Measurements from ENCODE around the gene PLCB4.

PLCB4 gene

GRCh38 chr20:9025011-9025410, 43.9 kb upstream of the PLCB4 start:
- ChIA-PET POLR2A (no interaction called here), CTCF (no interaction called here)
- Histone ChIP-seq H3K9me3 (ENCODE audit: control insufficient read depth, insufficient read depth, low read depth, low read length) (no peaks in the 10 kb centered on the region), H3K4me3 (ENCODE audit: low read depth, low read length) (no peak overlapping the region), H3K36me3 (ENCODE audit: control insufficient read depth in 2 of 2, insufficient read depth in 1 of 2, low read length in 2 of 2) (no peaks in the 10 kb centered on the region), H3K27ac (ENCODE audit: extremely low read depth, low read depth, low read length) (no peak overlapping the region), H3K4me1 (ENCODE audit: control insufficient read depth, insufficient read depth, low read length) (no peaks in the 10 kb centered on the region)
- no peak for TF ChIP-seq HIC1 (tag by site-specific recombination; IDR thresholded peaks at IDR 0.05)
- TF ChIP-seq ZNF843 (tag by site-specific recombination; IDR thresholded peaks at IDR 0.05), result no peak
- TF ChIP-seq KLF10 (tag by site-specific recombination; IDR thresholded peaks at IDR 0.05), result no peak
- TF ChIP-seq ZNF561 (tag by site-specific recombination; IDR thresholded peaks at IDR 0.05; ENCODE audit: borderline replicate concordance), result no peak
- TF ChIP-seq ZNF623 (tag by site-specific recombination; IDR thresholded peaks at IDR 0.05), result no peak
- TF ChIP-seq ZFP69B (tag by site-specific recombination; IDR thresholded peaks at IDR 0.05), result no peak
- TF ChIP-seq ZNF24 (tag by site-specific recombination; IDR thresholded peaks at IDR 0.05), result no peak
- TF ChIP-seq ZNF488 (tag by site-specific recombination; IDR thresholded peaks at IDR 0.05), result no peak
- no peak for TF ChIP-seq ZNF239 (tag by site-specific recombination; IDR thresholded peaks at IDR 0.05)
- no peak for TF ChIP-seq ZNF629 (tag by site-specific recombination; IDR thresholded peaks at IDR 0.05)
- TF ChIP-seq ZNF658 (tag by site-specific recombination; IDR thresholded peaks at IDR 0.05), result no peak
- no peak for TF ChIP-seq ZFP37 (tag by site-specific recombination; IDR thresholded peaks at IDR 0.05)
- TF ChIP-seq ZSCAN18 (tag by site-specific recombination; IDR thresholded peaks at IDR 0.05), result no peak
- TF ChIP-seq PRDM2 (tag by site-specific recombination; IDR thresholded peaks at IDR 0.05; ENCODE audit: borderline replicate concordance), result no peak
- TF ChIP-seq ZNF19 (tag by site-specific recombination; IDR thresholded peaks at IDR 0.05; ENCODE audit: low read depth), result no peak
- no peak for TF ChIP-seq ZNF785 (tag by site-specific recombination; IDR thresholded peaks at IDR 0.05)

GRCh38 chr20:9025643-9026042, 43.2 kb upstream of the PLCB4 start:
- POLR2A ChIA-PET, result no interaction called here
- Histone ChIP-seq H3K27ac (ENCODE audit: extremely low read depth, low read depth, low read length) (no peak overlapping the region), H3K9me3 (ENCODE audit: control insufficient read depth, insufficient read depth, low read depth, low read length) (no peaks in the 10 kb centered on the region), H3K4me3 (ENCODE audit: low read depth, low read length) (no peak overlapping the region), H3K36me3 (ENCODE audit: control insufficient read depth in 2 of 2, insufficient read depth in 1 of 2, low read length in 2 of 2) (no peaks in the 10 kb centered on the region), H3K4me1 (ENCODE audit: control insufficient read depth, insufficient read depth, low read length) (no peaks in the 10 kb centered on the region)
- CTCF ChIA-PET, result no interaction called here
- TF ChIP-seq ATF2 (tag by site-specific recombination; IDR thresholded peaks at IDR 0.05; ENCODE audit: low read depth), result no peak
- TF ChIP-seq KLF9 (tag by site-specific recombination; IDR thresholded peaks at IDR 0.05; ENCODE audit: low read depth), result no peak
- no peak for TF ChIP-seq PBX3 (CRISPR knock-in tag; IDR thresholded peaks at IDR 0.05)
- TF ChIP-seq ZSCAN5A (tag by site-specific recombination; IDR thresholded peaks at IDR 0.05), result no peak
- no peak for TF ChIP-seq ZFP37 (tag by site-specific recombination; IDR thresholded peaks at IDR 0.05)
- no peak for TF ChIP-seq KLF7 (tag by site-specific recombination; IDR thresholded peaks at IDR 0.05; ENCODE audit: borderline replicate concordance)
- no peak for TF ChIP-seq KLF16 (tag by site-specific recombination; IDR thresholded peaks at IDR 0.05)

Measured in HEK293 (cell line).